Type B pancreatic cell (in vitro differentiated cells): ENCODE results near the gene OR2A1. TPM values are rescaled to one million over a fixed set of nuclear protein-coding genes. Genes with fewer than 3 reads are reported as not detected.
"Not testable (repeated sequence)": the region's sequence is repeated elsewhere in the genome, so short reads cannot be mapped to it uniquely, and the experiment has no call there.

Source experiments
- DNase-seq: peaks from one replicate; pipeline ENCODE4 v3.0.0; 2021; ENCODE audit warnings: mixed read lengths; ENCODE audit not compliant: unreplicated experiment; ENCODE audit errors: extremely low spot score
- H3K27ac Mint-ChIP-seq: 2 replicates; pipeline ENCODE4 v1.8.0; 2021; ENCODE audit warnings: mild to moderate bottlenecking, mixed read lengths
- H3K27me3 Mint-ChIP-seq: 2 replicates; pipeline ENCODE4 v1.8.0; 2021; ENCODE audit warnings: mixed read lengths
- H3K36me3 Mint-ChIP-seq: 2 replicates; pipeline ENCODE4 v1.8.0; 2021; ENCODE audit warnings: mixed read lengths
- H3K4me1 Mint-ChIP-seq: one replicate; pipeline ENCODE4 v1.8.0; 2021; ENCODE audit warnings: mixed read lengths; ENCODE audit not compliant: unreplicated experiment
- H3K4me3 Mint-ChIP-seq: 2 replicates; pipeline ENCODE4 v1.8.0; 2021; ENCODE audit warnings: mild to moderate bottlenecking, mixed read lengths
- H3K9me3 Mint-ChIP-seq: 2 replicates; pipeline ENCODE4 v1.8.0; 2021; ENCODE audit warnings: mixed read lengths
- long read RNA-seq: library from polyadenylated mRNA; unstranded; transcript quantifications from one replicate; pipeline ENCODE4 v2.0.0, GENCODE V29; 2020
- total RNA-seq: library from RNA; stranded (reverse); gene quantifications from 2 replicates; pipeline ENCODE4 v1.2.1, GENCODE V29; 2021; ENCODE audit warnings: low replicate concordance

Gene OR2A1
- 0.38 TPM in 1 of 2 replicates, not detected in the other for total RNA-seq
- long read RNA-seq: 0 reads

- H3K27me3 Mint-ChIP-seq, H3K36me3 Mint-ChIP-seq, H3K27ac Mint-ChIP-seq, H3K9me3 Mint-ChIP-seq, H3K4me3 Mint-ChIP-seq, H3K4me1 Mint-ChIP-seq, DNase-seq: not testable (repeated sequence)
Measured at GRCh38 chr7:144311872-144312469, at the start of gene OR2A1. Gene OR2A1, plus strand, starts transcription at chr7:144312419. Its CDS starts 5,706 bp downstream, at chr7:144318125.

DNA sequence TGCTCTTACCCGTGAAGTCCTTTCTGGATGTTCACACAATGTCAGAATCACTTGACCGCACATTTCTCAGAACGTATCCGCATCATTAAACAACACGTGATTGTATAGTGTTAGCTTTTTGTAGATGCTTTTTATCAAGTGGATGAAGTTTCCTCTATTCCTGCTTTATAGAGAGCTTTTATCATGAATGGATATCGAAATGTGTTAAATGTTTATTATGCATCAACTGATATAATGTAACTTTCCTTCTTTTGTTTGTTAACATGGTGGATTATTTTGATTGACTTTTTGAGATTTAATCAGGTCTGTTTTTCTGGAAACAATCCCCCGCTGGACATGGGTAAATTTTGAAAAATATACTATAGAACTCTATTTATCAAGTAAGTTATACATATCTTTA lies 47.5 kb upstream of the OR2A1 start, which contains the start of gene OR2A7:
Gene OR2A7 (minus strand): TSS at position 101 of the 400 bp plus-strand sequence. CDS start 5,164 bp downstream, outside the sequence.
- not testable (repeated sequence) for H3K36me3 Mint-ChIP-seq, H3K4me1 Mint-ChIP-seq, H3K27me3 Mint-ChIP-seq, H3K9me3 Mint-ChIP-seq, DNase-seq, H3K27ac Mint-ChIP-seq, H3K4me3 Mint-ChIP-seq

GRCh38 chr7:144269188-144269587 lies 43.0 kb upstream of the OR2A1 start, which contains the start of gene CTAGE8:
Gene CTAGE8, minus strand, starts transcription at chr7:144269288. Its CDS starts 38 bp downstream, at chr7:144269250.
- not testable (repeated sequence) for H3K9me3 Mint-ChIP-seq

GRCh38 chr7:144275281-144275680 lies 36.9 kb upstream of the OR2A1 start:
- not testable (repeated sequence) for H3K9me3 Mint-ChIP-seq, DNase-seq, H3K4me1 Mint-ChIP-seq, H3K27me3 Mint-ChIP-seq, H3K4me3 Mint-ChIP-seq, H3K27ac Mint-ChIP-seq, H3K36me3 Mint-ChIP-seq

More at GRCh38 chr7:144269188-144269587, 43.0 kb upstream of the OR2A1 start, which contains the start of gene CTAGE8:
- not testable (repeated sequence) for H3K27ac Mint-ChIP-seq, DNase-seq, H3K27me3 Mint-ChIP-seq, H3K4me1 Mint-ChIP-seq, H3K4me3 Mint-ChIP-seq, H3K36me3 Mint-ChIP-seq

DNA sequence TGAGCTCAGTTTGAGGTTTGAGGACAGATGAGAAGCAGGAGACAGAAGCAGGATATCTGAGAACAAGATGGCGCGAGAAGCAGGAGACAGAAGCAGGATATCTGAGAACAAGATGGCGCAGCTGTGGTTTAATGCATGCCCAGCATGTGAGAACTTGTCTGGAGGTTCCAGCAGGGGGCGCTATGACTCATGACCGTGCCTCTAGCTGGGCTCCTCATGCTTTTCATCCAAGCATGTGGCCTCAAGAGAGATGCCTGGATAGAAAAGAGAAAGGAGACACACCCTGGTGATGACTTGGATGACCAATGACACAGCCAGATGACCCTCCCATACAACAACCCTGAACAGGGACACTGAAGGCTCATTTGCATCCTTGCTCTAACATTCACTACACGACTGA lies 32.2 kb upstream of the OR2A1 start:
- H3K36me3 Mint-ChIP-seq, H3K27ac Mint-ChIP-seq, H3K9me3 Mint-ChIP-seq, H3K27me3 Mint-ChIP-seq, H3K4me3 Mint-ChIP-seq, H3K4me1 Mint-ChIP-seq, DNase-seq: not testable (repeated sequence)

- H3K9me3 Mint-ChIP-seq, H3K27me3 Mint-ChIP-seq, H3K4me1 Mint-ChIP-seq, H3K36me3 Mint-ChIP-seq, DNase-seq, H3K27ac Mint-ChIP-seq, H3K4me3 Mint-ChIP-seq: not testable (repeated sequence)
Measured at GRCh38 chr7:144281981-144282380, 30.2 kb upstream of the OR2A1 start.

- H3K36me3 Mint-ChIP-seq, H3K4me1 Mint-ChIP-seq, H3K9me3 Mint-ChIP-seq, H3K27ac Mint-ChIP-seq, H3K4me3 Mint-ChIP-seq, H3K27me3 Mint-ChIP-seq: not testable (repeated sequence)
- DNase-seq: peak; percentile 53
Measured at GRCh38 chr7:144282490-144282889, 29.7 kb upstream of the OR2A1 start.

- H3K27ac Mint-ChIP-seq, H3K36me3 Mint-ChIP-seq, H3K4me1 Mint-ChIP-seq, H3K9me3 Mint-ChIP-seq, H3K27me3 Mint-ChIP-seq, DNase-seq, H3K4me3 Mint-ChIP-seq: not testable (repeated sequence)
Measured at GRCh38 chr7:144283716-144284115, 28.5 kb upstream of the OR2A1 start.

GRCh38 chr7:144287171-144287784 lies 24.9 kb upstream of the OR2A1 start:
- not testable (repeated sequence) for H3K27me3 Mint-ChIP-seq, H3K9me3 Mint-ChIP-seq, H3K36me3 Mint-ChIP-seq, H3K4me1 Mint-ChIP-seq, H3K4me3 Mint-ChIP-seq, H3K27ac Mint-ChIP-seq, DNase-seq

GRCh38 chr7:144291607-144292006 lies 20.6 kb upstream of the OR2A1 start:
- H3K4me3 Mint-ChIP-seq, H3K27me3 Mint-ChIP-seq, H3K9me3 Mint-ChIP-seq, H3K27ac Mint-ChIP-seq, H3K4me1 Mint-ChIP-seq, H3K36me3 Mint-ChIP-seq, DNase-seq: not testable (repeated sequence)

DNA sequence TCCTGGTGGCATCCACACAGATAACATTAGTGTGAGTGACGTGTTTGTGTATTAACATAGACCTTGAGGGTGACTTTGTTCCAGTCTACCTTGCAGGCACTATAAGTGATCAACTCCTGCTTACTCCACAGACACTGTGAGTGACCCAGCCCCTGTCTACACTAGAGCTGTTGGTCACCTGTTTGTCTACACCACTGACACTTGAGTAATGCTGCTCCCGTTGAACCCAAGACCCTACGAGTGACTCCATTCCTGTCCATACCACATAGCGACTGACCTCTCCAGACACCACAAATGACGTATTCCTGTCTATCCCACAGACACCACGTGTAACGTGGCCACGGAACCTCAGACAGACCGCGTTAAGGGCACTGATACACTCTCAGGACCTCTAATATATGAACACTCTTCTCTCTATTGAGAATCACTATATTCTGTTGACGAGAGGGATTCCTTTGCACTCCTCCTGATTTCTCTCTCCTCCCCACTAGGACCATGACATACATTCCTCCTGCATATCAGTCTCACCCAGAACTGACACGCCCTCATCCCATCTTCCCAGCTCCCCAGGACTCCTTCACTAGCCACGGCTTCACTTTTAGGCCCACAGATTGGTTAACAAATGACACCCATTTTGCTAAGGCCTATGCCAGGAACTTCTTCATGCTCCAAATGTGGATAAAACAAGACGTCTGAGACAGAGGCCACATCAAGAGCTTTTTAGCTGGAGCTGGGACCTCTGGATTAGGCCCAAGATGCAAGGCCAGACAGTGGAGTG lies 19.6 kb upstream of the OR2A1 start:
- H3K9me3 Mint-ChIP-seq, H3K4me3 Mint-ChIP-seq, H3K27ac Mint-ChIP-seq, H3K27me3 Mint-ChIP-seq, DNase-seq, H3K36me3 Mint-ChIP-seq, H3K4me1 Mint-ChIP-seq: not testable (repeated sequence)

DNA sequence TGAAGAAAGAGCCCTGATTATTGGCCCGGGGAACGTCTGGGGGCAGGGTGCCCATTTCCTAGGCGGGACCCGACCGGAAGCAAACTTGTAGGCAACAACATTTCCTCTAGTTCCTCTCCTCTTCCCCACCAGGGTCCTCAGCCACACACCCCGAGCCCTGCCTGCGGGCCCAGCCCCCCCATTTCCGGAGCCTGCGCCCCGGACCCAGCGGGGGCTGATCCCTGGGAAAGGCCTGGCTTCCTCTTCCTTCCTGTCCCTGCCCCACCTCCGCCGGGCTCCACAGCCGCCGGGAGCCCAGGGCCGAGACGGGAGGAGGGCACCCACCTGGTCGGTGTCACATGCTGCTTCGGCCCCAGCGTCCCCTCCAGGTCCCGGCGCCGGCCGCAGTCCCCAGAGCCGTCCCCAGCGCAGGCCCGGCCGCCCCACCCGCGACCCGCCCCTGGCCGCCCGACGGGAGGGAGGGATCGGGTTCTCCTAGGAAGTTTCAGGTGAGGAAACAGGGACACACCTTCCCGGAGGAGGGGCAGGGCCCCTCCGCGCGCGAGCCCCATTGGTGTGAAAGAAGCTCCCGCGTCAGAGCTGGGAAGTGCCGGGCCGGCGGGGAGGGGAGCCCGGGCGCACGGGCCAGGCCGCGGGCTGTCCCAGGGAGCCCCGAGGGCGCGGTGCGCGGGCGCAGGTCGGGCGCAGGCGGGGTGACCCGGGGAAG lies 18.3 kb upstream of the OR2A1 start:
- H3K4me3 Mint-ChIP-seq, H3K27me3 Mint-ChIP-seq, H3K27ac Mint-ChIP-seq, H3K9me3 Mint-ChIP-seq, H3K4me1 Mint-ChIP-seq, DNase-seq, H3K36me3 Mint-ChIP-seq: not testable (repeated sequence)

- not testable (repeated sequence) for H3K4me3 Mint-ChIP-seq, DNase-seq, H3K27ac Mint-ChIP-seq, H3K4me1 Mint-ChIP-seq, H3K27me3 Mint-ChIP-seq, H3K36me3 Mint-ChIP-seq, H3K9me3 Mint-ChIP-seq
Measured at GRCh38 chr7:144302578-144303303, 9.5 kb upstream of the OR2A1 start.
